ENCODE data around the gene SEC14L1. TPM values are rescaled to one million over a fixed set of nuclear protein-coding genes. Genes with fewer than 3 reads are reported as not detected.

Gene SEC14L1
- total RNA-seq, 1 donor from 2014 or later = 44.3 TPM

DNA sequence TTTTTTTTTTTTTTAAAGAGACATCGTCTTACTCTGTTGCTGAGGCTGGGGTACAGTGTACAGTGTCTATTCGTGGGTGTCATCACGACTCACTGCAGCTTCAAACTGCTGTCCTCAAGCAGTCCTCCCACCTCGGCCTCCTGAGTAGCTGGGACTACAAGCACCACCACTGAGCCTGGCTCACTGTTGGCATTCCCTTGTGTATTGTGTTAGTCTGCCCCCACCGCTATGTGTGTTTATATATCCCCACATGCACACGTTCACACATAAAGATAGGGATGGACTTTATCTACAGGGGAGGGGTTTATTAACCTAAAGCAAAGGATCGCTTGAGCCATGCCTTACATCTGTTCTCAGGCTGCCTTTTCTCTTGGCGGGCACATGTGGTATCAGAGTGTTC is 63.8 kb downstream of the SEC14L1 start:
- no peak for DNase-seq (ENCODE audit: low read depth)
- TF ChIP-seq, protein P1, sequence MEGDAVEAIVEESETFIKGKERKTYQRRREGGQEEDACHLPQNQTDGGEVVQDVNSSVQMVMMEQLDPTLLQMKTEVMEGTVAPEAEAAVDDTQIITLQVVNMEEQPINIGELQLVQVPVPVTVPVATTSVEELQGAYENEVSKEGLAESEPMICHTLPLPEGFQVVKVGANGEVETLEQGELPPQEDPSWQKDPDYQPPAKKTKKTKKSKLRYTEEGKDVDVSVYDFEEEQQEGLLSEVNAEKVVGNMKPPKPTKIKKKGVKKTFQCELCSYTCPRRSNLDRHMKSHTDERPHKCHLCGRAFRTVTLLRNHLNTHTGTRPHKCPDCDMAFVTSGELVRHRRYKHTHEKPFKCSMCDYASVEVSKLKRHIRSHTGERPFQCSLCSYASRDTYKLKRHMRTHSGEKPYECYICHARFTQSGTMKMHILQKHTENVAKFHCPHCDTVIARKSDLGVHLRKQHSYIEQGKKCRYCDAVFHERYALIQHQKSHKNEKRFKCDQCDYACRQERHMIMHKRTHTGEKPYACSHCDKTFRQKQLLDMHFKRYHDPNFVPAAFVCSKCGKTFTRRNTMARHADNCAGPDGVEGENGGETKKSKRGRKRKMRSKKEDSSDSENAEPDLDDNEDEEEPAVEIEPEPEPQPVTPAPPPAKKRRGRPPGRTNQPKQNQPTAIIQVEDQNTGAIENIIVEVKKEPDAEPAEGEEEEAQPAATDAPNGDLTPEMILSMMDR (conservative IDR thresholded peaks at IDR 0.05; ENCODE audit: low read depth, low read length) = no peak

GRCh38 chr17:77205396-77206125 is 64.8 kb downstream of the SEC14L1 start:
- DNase-seq (ENCODE audit: low read depth) = no peak
- TF ChIP-seq, protein P1 (conservative IDR thresholded peaks at IDR 0.05; ENCODE audit: low read depth, low read length) = no peak
- H3K4me3 ChIP-seq (ENCODE audit: low read depth, low read length) = no peak overlapping the region

More for the DNA sequence above, 63.8 kb downstream of the SEC14L1 start:
- H3K4me3 ChIP-seq (ENCODE audit: low read depth, low read length) = no peak overlapping the region

- DNase-seq (ENCODE audit: low read depth) = no peak
- TF ChIP-seq, protein P1 (conservative IDR thresholded peaks at IDR 0.05; ENCODE audit: low read depth, low read length) = no peak
- H3K4me3 ChIP-seq (ENCODE audit: low read depth, low read length) = no peak overlapping the region
Measured at GRCh38 chr17:77206158-77206956, 65.6 kb downstream of the SEC14L1 start.

- TF ChIP-seq, protein P1 (conservative IDR thresholded peaks at IDR 0.05; ENCODE audit: low read depth, low read length) = no peak
- no peak for DNase-seq (ENCODE audit: low read depth)
- no peak overlapping the region for H3K4me3 ChIP-seq (ENCODE audit: low read depth, low read length)
Measured at GRCh38 chr17:77207689-77208216, 67.0 kb downstream of the SEC14L1 start.

DNA sequence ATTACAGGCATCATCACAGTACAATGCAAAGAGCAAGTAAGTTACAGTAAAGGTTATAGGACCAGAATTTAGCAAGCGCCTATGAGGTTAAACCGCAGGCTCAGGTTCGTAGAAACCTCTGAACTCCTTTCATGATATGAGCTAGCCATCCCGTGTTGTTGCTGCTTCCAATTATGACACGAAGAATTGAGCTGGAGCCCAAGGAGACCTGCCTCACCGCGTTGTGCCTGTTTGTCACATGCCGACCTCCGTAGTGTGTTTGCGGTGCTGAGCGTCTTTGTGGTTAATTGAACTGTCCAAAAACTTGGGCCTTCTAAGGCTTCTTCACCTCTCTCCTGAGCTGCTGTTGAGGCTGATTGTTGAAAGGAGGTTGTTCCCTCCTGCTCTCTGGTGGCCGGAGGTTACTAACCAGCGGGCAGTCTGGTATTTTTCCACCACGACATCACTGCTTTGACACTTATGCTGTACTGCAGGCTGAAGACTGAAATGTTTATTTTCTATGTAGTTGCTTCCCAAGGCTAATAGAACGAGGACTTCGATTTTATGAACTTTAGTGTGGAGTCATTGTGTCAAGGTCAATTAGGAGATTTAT is 67.5 kb downstream of the SEC14L1 start:
- TF ChIP-seq, protein P1 (conservative IDR thresholded peaks at IDR 0.05; ENCODE audit: low read depth, low read length) = peak; percentile 11
- H3K4me3 ChIP-seq (ENCODE audit: low read depth, low read length) = no peak overlapping the region
- DNase-seq (ENCODE audit: low read depth) = no peak

DNA sequence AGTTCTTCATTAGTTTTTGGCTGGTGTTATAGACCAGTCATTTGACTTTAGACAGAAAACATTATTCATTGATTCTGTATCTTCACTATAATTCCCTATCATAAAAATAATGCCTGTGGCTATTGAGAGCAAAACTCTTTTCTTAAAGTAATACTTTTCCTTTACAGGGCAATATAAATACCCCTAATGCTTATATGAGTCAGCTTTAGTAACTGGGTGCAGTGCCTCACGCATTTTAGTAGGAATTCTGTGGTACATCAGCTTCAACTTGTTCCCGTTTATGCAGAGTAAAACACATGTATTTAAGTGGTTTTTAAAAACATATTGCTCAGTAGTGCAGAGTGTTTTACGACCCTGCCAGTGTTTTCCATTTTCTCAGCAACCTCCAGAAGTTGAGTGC is 68.1 kb downstream of the SEC14L1 start:
- TF ChIP-seq, protein P1 (conservative IDR thresholded peaks at IDR 0.05; ENCODE audit: low read depth, low read length) = no peak
- DNase-seq (ENCODE audit: low read depth) = no peak
- H3K4me3 ChIP-seq (ENCODE audit: low read depth, low read length) = no peak overlapping the region
